ENCODE measurements around the gene TNF.

DNA sequence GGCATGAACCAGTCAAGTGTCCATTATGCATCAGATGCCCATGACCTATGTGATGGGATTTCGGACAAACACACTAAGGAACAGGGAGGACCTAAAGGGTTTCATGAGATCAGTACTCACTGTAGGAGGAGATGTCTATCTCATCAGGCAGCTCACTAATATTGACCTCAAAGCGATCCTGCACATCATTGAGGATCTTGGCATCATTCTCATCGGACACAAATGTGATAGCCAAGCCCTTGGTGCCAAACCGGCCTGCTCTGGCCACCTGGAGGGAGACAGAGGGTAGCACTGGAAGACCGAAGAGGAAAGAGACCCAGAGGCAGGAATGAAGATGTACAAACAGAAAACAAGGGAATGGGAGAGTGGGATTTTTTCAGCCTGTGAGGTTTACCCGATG is 44.7 kb upstream of the TNF start:
- TF ChIP-seq, protein P1, sequence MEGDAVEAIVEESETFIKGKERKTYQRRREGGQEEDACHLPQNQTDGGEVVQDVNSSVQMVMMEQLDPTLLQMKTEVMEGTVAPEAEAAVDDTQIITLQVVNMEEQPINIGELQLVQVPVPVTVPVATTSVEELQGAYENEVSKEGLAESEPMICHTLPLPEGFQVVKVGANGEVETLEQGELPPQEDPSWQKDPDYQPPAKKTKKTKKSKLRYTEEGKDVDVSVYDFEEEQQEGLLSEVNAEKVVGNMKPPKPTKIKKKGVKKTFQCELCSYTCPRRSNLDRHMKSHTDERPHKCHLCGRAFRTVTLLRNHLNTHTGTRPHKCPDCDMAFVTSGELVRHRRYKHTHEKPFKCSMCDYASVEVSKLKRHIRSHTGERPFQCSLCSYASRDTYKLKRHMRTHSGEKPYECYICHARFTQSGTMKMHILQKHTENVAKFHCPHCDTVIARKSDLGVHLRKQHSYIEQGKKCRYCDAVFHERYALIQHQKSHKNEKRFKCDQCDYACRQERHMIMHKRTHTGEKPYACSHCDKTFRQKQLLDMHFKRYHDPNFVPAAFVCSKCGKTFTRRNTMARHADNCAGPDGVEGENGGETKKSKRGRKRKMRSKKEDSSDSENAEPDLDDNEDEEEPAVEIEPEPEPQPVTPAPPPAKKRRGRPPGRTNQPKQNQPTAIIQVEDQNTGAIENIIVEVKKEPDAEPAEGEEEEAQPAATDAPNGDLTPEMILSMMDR (conservative IDR thresholded peaks at IDR 0.05; ENCODE audit: low read depth, low read length) = no peak
- TF ChIP-seq EZH2 (IDR thresholded peaks at IDR 0.05; ENCODE audit: borderline replicate concordance, low read depth, low read length, poor library complexity, severe bottlenecking) = no peak

All from A673 (cell line).